Caki2 (cell line): ENCODE data around the gene TSPAN31. TPM values are rescaled to one million over a fixed set of nuclear protein-coding genes. Genes with fewer than 3 reads are reported as not detected.
"Not testable (repeated sequence)": the region's sequence is repeated elsewhere in the genome, so short reads cannot be mapped to it uniquely, and the experiment has no call there.

Experiments used
- DNase-seq: peaks from one replicate; pipeline ENCODE4 v3.0.0-alpha.2; 2015; ENCODE audit warnings: low read depth
- in situ Hi-C: cut with HindIII; loops from 2 replicates; pipeline ENCODE4 v1.10.0; 2016; ENCODE audit warnings: low sequenced_read_pairs, low pct_unique_long_range_greater_than_20kb, mixed read lengths
- total RNA-seq: library from RNA; depleted of rRNA; stranded (reverse); fragments of >200 nt; shearing (Covaris generic); gene quantifications from 2 replicates; pipeline ENCODE4 v1.2.3, GENCODE V29; 2014; ENCODE audit warnings: low replicate concordance; rRNA removed

TSPAN31 gene, protein sequence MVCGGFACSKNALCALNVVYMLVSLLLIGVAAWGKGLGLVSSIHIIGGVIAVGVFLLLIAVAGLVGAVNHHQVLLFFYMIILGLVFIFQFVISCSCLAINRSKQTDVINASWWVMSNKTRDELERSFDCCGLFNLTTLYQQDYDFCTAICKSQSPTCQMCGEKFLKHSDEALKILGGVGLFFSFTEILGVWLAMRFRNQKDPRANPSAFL
- total RNA-seq, result 103 and 136 TPM in 2 replicates

GRCh38 chr12:57744777-57745484 lies at the start of gene TSPAN31:
Gene TSPAN31, plus strand, starts transcription at chr12:57745039. Its CDS starts 116 bp downstream, at chr12:57745155.
- peak; percentile 99 for DNase-seq
- in situ Hi-C loops, result no loop called here

- in situ Hi-C loops, result no loop called here
- no peak for DNase-seq
Observed at GRCh38 chr12:57695770-57696432, 48.9 kb upstream of the TSPAN31 start.

- DNase-seq, result no peak
- in situ Hi-C loops, result no loop called here
Observed at GRCh38 chr12:57697076-57697475, 47.8 kb upstream of the TSPAN31 start.

DNA sequence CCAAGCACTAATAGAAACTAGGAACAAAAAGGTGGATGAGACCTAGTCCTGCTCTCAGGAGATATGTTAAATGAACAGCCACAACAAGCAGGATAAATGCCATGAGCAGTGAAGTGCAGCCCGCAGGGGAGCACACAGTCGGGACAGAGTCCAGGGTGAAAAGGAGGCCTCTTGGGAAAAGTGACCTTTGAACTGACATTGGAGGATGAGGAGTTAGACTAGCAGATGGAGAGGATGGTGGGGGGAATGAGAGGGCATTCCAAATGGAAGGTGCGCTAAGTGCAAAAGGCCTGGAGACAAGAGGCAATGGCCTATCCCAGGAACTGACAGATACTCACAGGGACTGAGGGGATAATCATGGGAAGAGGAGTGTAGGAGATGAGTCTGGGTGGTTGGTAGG lies 46.4 kb upstream of the TSPAN31 start:
- in situ Hi-C loops, result no loop called here
- no peak for DNase-seq

- no peak for DNase-seq
- in situ Hi-C loops, result no loop called here
Observed at GRCh38 chr12:57700317-57700716, 44.5 kb upstream of the TSPAN31 start.

GRCh38 chr12:57707250-57707649 lies 37.6 kb upstream of the TSPAN31 start:
- in situ Hi-C loops, result no loop called here
- DNase-seq, result no peak

GRCh38 chr12:57708296-57708695 lies 36.5 kb upstream of the TSPAN31 start:
- in situ Hi-C loops, result no loop called here
- DNase-seq, result no peak

- in situ Hi-C loops, result no loop called here
- DNase-seq, result no peak
Observed at GRCh38 chr12:57712701-57713100, 32.1 kb upstream of the TSPAN31 start.

- DNase-seq, result no peak
- in situ Hi-C loops, result no loop called here
Observed at GRCh38 chr12:57713209-57713608, 31.6 kb upstream of the TSPAN31 start.

DNA sequence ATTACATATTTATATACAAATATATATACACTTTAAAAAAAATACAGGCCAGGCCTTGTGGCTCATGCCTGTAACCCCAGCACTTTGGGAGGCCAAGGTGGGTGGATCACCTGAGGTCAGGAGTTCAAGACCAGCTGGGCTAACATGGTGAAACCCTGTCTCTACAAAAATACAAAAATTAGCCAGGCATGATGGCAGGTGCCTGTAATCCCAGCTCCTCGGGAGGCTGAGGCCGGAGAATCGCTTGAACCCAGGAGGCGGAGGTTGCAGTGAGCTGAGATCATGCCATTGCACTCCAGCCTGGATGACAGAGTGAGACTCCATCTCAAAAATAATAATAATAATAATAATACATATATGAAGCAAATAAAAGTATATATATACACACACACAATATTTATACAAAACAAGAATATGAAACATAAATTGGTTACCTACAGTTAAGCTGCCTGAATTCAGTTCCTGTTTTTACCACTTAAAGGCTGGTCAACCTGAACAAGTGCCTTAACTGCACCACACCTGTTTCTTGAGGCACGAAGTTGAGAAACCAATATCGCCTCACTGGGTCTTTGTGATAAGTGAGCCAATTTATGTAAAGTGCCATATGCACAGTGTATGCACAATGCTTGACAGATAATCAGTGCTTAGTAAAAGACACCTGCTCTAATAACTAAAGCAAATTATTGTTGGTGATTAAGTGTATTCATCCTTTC lies 29.6 kb upstream of the TSPAN31 start:
- DNase-seq, in situ Hi-C loops: not testable (repeated sequence)

GRCh38 chr12:57715786-57716185 lies 29.1 kb upstream of the TSPAN31 start:
- in situ Hi-C loops, result no loop called here
- DNase-seq, result no peak

GRCh38 chr12:57716305-57716704 lies 28.5 kb upstream of the TSPAN31 start:
- in situ Hi-C loops, result no loop called here
- DNase-seq, result no peak

DNA sequence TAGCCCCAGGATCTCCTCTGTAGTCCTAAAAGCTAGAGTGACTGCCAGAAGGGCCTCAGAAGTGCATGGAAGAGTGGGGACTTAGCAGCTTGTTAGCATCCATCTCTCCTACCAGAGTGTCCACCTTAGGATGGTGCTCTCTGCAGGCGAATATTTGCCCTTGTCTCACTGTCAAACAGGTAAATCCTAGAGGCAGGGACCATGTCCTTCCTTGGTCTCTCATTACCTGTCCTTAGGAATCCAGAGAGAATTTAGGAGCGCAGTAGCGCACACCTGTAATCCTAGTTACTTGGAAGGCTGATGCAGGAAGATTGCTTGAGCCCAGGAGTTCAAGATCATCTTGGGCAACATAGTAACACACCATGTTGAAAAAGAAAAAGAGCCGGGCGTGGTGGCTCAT lies 27.7 kb upstream of the TSPAN31 start:
- no peak for DNase-seq
- in situ Hi-C loops, result no loop called here

GRCh38 chr12:57717846-57718640 lies 26.8 kb upstream of the TSPAN31 start:
- in situ Hi-C loops, result no loop called here
- no peak for DNase-seq

GRCh38 chr12:57718641-57719528 lies 26.0 kb upstream of the TSPAN31 start:
- in situ Hi-C loops, result no loop called here
- no peak for DNase-seq

DNA sequence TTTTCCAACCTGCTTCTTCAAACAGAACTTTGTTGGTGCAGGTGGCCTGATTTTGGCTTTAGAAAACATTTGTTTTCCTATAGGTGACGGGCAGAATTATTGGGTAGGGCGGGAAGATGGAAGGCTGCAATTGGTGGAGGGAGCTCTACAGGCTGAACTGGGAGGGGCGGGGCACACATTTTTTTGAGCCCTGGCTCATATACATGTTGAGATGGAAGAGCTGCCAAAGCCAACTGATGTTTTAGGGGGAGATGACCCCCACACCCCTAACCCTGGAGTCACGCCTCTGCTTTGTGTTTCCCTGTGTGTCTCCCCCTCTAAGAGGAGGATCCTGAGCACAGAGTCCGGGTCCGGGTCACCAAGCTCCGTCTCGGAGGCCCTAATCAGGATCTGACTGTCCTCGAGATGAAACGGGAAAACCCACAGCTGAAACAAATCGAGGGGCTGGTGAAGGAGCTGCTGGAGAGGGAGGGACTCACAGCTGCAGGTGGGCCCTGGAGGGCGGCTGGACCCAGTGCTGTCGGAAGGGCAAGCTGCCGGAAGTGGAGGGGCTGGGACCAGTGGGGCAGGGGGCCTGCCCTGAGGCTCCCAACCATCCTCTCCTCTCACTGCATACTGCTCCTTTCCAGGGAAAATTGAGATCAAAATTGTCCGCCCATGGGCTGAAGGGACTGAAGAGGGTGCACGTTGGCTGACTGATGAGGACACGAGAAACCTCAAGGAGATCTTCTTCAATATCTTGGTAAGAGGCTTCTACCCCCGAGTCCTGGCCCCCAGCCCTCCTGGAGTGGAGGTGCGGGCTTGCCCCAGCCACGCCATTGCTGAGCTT lies 24.8 kb upstream of the TSPAN31 start:
- in situ Hi-C loops, result no loop called here
- DNase-seq, result no peak
